Liver (tissue), 3 donors: ENCODE data around the gene STOML1.

ENCODE experiments used
- EGR1 ChIP-seq, 2 donors: IDR thresholded peaks; 2 replicates each; pipeline ENCODE4 v1.6.1; 2016 to 2018; ENCODE audit warnings: antibody characterized with exemption in 2 of 2, low read depth in 2 of 2
- FOXA1 ChIP-seq: IDR thresholded peaks from 2 replicates; pipeline ENCODE4 v1.6.1; 2016; ENCODE audit warnings: antibody characterized with exemption
- GABPA ChIP-seq, 2 donors: IDR thresholded peaks in 1 of 2; conservative IDR thresholded peaks in 1 of 2; 2 replicates each; pipeline ENCODE4 v1.6.1; 2016; ENCODE audit warnings: antibody characterized with exemption in 2 of 2, mild to moderate bottlenecking in 1 of 2, moderate library complexity in 1 of 2
- HNF4A ChIP-seq, 2 donors: conservative IDR thresholded peaks; 2 replicates each; pipeline ENCODE4 v1.6.1; 2016; ENCODE audit warnings: antibody characterized with exemption in 2 of 2, mild to moderate bottlenecking in 2 of 2
- RAD21 ChIP-seq, 2 donors: IDR thresholded peaks; 2 replicates each; pipeline ENCODE4 v1.6.1; 2016; ENCODE audit warnings: antibody characterized with exemption in 2 of 2, mild to moderate bottlenecking in 2 of 2
- SP1 ChIP-seq: IDR thresholded peaks from 2 replicates; pipeline ENCODE4 v1.6.1; 2018; ENCODE audit warnings: antibody characterized with exemption, mild to moderate bottlenecking
- TAF1 ChIP-seq: conservative IDR thresholded peaks from 2 replicates; pipeline ENCODE4 v1.6.1; 2016; ENCODE audit warnings: antibody characterized with exemption, mild to moderate bottlenecking
- YY1 ChIP-seq: IDR thresholded peaks from 2 replicates; pipeline ENCODE4 v1.6.1; 2016; ENCODE audit warnings: antibody characterized with exemption, mild to moderate bottlenecking
- TF ChIP-seq, protein P1 (sequence below): IDR thresholded peaks from 2 replicates; pipeline ENCODE4 v1.6.1; 2016; ENCODE audit warnings: antibody characterized with exemption
- TF ChIP-seq, protein P2 (sequence below): fragments of 150-350 bp; IDR thresholded peaks from 2 replicates; pipeline ENCODE4 v1.5.1; 2017; ENCODE audit warnings: improper control_type of control experiment, low read depth, low read length; ENCODE audit not compliant: missing input control
- TF ChIP-seq, protein P3 (sequence below): IDR thresholded peaks from 2 replicates; pipeline ENCODE4 v1.6.1; 2016; ENCODE audit warnings: antibody characterized with exemption, mild to moderate bottlenecking
- TF ChIP-seq, protein P4 (sequence below): IDR thresholded peaks from 2 replicates; pipeline ENCODE4 v1.6.1; 2016; ENCODE audit warnings: antibody characterized with exemption
- TF ChIP-seq, protein P5 (sequence below): IDR thresholded peaks from 2 replicates; pipeline ENCODE4 v1.6.1; 2016; ENCODE audit warnings: antibody characterized with exemption
- donor health status: healthy.
- donor health status: healthy.

DNA sequence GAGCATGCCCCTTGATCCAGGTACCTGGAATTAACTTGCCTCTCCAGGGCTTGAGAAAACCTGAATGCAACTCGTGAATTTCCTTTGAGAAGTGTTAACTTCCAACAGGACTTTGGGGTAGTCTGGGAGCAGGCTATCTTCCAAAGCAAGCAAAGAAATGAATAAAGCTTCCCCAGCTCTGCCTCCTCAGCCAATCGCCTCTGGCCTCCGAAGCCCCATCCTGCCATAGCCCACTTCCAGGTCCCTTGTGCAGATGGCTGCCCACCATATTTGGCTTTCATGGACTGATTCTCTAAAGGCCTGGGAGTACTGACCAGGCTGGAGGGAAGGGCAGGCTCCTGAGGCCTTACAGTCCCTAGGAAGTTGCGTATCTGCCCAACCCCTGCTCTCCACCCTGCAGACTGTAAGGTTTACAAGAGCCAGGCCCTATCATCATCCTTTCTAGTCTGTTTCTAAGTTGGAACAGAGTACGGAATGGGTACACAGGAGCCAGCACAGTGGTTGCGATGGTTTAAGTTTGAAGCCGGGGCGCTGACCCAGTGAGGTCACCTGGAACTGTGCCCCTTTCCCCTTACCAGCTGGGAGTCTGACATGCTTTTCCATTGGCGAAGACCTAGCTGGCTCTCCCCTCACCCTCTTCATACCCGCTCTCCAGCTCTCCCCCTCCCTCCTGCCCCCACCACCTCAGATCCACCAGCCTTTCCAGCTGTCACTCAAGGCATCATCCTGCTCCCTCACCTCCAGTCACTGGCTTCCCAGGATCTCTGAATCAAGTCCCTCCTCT, 1.3 kb upstream of the STOML1 start:
- TF ChIP-seq EGR1 (IDR thresholded peaks at IDR 0.05; ENCODE audit: low read depth in 2 of 2) (no peak), RAD21 (IDR thresholded peaks at IDR 0.05) (no peak), FOXA1 (no peak), SP1 (no peak), TAF1 (no peak), GABPA (IDR thresholded peaks at IDR 0.05 in 1 of 2, conservative IDR thresholded peaks at IDR 0.05 in 1 of 2) (no peak), YY1 (no peak), HNF4A (conservative IDR thresholded peaks at IDR 0.05) (no peak)
- TF ChIP-seq, protein P1, sequence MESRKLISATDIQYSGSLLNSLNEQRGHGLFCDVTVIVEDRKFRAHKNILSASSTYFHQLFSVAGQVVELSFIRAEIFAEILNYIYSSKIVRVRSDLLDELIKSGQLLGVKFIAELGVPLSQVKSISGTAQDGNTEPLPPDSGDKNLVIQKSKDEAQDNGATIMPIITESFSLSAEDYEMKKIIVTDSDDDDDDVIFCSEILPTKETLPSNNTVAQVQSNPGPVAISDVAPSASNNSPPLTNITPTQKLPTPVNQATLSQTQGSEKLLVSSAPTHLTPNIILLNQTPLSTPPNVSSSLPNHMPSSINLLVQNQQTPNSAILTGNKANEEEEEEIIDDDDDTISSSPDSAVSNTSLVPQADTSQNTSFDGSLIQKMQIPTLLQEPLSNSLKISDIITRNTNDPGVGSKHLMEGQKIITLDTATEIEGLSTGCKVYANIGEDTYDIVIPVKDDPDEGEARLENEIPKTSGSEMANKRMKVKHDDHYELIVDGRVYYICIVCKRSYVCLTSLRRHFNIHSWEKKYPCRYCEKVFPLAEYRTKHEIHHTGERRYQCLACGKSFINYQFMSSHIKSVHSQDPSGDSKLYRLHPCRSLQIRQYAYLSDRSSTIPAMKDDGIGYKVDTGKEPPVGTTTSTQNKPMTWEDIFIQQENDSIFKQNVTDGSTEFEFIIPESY, result no peak
- TF ChIP-seq, protein P2, sequence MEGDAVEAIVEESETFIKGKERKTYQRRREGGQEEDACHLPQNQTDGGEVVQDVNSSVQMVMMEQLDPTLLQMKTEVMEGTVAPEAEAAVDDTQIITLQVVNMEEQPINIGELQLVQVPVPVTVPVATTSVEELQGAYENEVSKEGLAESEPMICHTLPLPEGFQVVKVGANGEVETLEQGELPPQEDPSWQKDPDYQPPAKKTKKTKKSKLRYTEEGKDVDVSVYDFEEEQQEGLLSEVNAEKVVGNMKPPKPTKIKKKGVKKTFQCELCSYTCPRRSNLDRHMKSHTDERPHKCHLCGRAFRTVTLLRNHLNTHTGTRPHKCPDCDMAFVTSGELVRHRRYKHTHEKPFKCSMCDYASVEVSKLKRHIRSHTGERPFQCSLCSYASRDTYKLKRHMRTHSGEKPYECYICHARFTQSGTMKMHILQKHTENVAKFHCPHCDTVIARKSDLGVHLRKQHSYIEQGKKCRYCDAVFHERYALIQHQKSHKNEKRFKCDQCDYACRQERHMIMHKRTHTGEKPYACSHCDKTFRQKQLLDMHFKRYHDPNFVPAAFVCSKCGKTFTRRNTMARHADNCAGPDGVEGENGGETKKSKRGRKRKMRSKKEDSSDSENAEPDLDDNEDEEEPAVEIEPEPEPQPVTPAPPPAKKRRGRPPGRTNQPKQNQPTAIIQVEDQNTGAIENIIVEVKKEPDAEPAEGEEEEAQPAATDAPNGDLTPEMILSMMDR, result no peak
- TF ChIP-seq, protein P3, sequence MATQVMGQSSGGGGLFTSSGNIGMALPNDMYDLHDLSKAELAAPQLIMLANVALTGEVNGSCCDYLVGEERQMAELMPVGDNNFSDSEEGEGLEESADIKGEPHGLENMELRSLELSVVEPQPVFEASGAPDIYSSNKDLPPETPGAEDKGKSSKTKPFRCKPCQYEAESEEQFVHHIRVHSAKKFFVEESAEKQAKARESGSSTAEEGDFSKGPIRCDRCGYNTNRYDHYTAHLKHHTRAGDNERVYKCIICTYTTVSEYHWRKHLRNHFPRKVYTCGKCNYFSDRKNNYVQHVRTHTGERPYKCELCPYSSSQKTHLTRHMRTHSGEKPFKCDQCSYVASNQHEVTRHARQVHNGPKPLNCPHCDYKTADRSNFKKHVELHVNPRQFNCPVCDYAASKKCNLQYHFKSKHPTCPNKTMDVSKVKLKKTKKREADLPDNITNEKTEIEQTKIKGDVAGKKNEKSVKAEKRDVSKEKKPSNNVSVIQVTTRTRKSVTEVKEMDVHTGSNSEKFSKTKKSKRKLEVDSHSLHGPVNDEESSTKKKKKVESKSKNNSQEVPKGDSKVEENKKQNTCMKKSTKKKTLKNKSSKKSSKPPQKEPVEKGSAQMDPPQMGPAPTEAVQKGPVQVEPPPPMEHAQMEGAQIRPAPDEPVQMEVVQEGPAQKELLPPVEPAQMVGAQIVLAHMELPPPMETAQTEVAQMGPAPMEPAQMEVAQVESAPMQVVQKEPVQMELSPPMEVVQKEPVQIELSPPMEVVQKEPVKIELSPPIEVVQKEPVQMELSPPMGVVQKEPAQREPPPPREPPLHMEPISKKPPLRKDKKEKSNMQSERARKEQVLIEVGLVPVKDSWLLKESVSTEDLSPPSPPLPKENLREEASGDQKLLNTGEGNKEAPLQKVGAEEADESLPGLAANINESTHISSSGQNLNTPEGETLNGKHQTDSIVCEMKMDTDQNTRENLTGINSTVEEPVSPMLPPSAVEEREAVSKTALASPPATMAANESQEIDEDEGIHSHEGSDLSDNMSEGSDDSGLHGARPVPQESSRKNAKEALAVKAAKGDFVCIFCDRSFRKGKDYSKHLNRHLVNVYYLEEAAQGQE, result no peak
- TF ChIP-seq, protein P4, sequence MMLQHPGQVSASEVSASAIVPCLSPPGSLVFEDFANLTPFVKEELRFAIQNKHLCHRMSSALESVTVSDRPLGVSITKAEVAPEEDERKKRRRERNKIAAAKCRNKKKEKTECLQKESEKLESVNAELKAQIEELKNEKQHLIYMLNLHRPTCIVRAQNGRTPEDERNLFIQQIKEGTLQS, result no peak
- TF ChIP-seq, protein P5, sequence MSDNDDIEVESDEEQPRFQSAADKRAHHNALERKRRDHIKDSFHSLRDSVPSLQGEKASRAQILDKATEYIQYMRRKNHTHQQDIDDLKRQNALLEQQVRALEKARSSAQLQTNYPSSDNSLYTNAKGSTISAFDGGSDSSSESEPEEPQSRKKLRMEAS, result no peak
